IPS-NIHi7 (cell line): Measurements from ENCODE around the gene MROH7.

Source experiments
- DNase-seq: peaks from one replicate; pipeline ENCODE4 v3.0.0; 2012; ENCODE audit warnings: mixed read lengths; ENCODE audit errors: extremely low spot score

Gene MROH7

DNA sequence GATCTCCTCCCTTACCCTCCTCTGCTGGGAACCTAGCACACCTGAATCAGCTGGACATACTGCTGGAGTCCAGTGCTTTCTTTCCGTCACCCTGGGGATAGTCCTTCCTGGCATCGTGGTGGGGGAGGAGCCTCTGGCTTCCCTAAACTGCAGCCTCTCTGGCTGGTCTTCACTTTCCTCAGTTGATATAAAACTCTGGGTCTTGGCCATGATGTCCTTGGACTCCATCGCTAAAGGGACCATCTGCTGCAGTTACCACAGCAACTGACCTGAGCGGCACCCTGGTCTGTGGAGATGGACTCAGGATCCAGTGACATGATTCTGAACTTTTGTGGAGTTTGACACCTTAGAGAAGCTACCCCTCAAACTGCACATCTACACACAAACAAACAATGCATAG lies 99.9 kb downstream of the MROH7 start:
- no peak for DNase-seq

DNA sequence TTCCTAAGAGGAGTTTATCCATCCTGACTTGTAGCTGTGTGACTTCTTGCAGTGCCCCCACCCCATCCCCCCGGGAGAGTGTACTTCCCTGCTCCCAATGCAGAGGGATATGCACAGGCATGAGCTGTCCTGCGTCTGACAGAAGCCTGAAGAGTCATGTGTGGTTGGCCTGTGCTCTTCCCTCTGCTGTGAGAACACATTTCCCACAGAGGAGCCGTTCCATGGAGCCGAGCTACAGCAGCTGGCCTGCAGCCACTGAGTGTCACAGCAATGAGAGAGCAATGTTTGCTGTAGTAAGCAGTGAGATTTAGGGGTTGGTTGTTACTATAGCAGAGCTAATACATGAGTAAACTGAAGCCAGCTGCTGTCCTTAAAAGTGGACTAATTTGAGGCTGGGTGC lies 100.7 kb downstream of the MROH7 start:
- no peak for DNase-seq

DNA sequence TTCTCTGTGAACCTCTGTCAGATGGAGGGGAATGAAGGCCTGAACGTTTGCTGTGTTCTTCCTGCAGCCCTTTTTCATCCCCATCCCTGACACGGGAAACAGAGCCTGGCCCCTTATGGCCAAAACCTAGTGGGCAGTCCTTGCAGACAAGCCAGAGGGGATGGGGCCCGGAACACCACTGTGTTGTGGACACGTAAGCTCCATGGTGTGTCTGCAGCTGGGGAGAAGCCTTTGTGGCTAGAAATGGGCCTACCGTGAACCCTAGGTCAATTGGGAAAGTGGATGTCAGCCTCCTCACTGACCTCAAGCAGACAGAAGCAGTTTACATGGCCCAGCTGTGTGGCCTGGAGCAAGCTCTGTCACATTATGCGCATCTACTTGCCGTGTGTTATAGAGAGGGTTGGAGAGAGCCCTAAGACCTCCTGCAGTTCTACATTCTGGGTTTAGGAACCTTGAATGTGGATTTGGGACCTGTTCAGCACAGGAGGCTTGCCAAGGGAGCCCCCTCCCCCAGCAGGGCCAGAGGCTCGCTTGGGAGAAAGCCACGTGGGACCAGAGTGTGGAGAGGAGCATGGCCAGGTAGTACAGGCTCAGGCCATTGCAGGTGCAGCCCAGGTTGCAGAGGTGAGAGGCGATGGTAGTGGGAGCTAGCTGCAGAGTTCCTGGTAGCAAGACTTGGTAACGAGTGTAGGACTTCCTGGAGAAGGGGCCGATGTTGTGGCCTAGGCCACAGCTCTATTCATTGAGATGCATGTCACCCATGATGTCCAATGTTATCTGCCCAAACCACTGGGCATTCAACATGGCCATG lies 102.0 kb downstream of the MROH7 start:
- no peak for DNase-seq

GRCh38 chr1:54744696-54745095 lies 103.1 kb downstream of the MROH7 start:
- DNase-seq, result no peak

DNA sequence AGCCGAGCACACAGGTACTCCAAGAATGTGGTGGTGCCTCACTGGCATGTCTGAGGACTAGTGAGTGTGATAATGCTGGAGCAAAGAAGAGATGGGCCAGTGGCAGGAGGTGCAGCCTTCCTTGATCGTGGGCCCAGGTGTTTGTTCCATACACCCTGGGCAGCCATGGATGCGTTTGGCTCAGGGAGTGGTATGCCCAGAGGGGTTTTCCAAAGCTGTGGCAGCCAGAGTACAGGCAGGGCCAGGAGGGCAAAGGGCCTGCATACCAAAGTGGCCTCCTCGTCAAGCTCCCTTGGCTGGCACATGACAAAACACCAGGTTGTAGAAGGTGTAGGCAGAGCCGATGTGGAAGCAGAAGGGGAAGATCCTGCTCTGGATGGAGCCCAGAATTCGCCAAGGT lies 103.7 kb downstream of the MROH7 start:
- DNase-seq, result no peak

DNA sequence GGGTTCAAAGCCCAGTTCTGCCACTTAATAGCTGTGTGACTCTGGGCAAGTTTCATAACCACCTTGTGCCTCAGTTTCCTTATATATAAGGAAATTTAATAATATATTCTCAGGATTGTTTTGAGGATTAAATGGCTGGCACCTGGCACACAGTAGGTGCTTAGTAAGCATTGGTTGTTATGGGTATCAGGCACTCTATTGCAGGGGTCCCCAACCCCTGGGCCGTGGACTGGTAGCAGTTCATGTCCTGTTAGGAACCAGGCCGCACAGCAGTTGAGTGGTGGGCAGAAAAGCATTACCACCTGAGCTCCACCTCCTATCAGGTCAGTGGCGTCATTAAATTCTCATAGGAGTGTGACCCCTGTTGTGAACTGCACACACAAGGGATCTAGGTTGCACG lies 104.3 kb downstream of the MROH7 start:
- DNase-seq, result no peak

GRCh38 chr1:54748094-54748835 lies 106.7 kb downstream of the MROH7 start:
- no peak for DNase-seq

GRCh38 chr1:54750596-54750995 lies 109.0 kb downstream of the MROH7 start:
- DNase-seq, result no peak

DNA sequence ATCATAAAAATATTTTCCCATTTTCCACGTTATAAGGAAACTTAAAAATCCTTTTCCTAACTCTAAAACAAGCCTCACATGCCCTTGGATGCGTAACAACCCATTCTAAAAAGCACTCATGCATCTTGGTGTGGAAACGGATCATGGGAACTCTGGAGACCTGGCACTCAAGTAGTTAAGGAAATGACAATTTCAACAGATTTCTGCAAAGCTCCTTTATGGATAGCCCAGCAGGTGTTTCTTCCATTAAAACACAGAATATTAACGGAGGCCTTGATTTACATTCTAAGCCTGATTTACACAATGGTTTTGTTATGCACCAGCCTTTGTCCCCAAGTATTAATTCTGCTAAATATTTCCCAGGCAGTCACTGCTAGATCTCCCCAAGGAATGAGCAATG lies 109.8 kb downstream of the MROH7 start:
- no peak for DNase-seq

- DNase-seq, result no peak
Measured at GRCh38 chr1:54754045-54754444, 112.5 kb downstream of the MROH7 start.

GRCh38 chr1:54754486-54755285 lies 113.1 kb downstream of the MROH7 start:
- no peak for DNase-seq

- DNase-seq, result no peak
Measured at GRCh38 chr1:54757833-54758232, 116.2 kb downstream of the MROH7 start.

- DNase-seq, result no peak
Measured at GRCh38 chr1:54758678-54759348, 117.2 kb downstream of the MROH7 start.
